ENCODE data around the gene DLGAP4. TPM values are rescaled to one million over a fixed set of nuclear protein-coding genes. Genes with fewer than 3 reads are reported as not detected.

The DLGAP4 gene
- total and polyA plus RNA-seq, 4 donors = 17.8 to 121 (median 70.7) TPM

DNA sequence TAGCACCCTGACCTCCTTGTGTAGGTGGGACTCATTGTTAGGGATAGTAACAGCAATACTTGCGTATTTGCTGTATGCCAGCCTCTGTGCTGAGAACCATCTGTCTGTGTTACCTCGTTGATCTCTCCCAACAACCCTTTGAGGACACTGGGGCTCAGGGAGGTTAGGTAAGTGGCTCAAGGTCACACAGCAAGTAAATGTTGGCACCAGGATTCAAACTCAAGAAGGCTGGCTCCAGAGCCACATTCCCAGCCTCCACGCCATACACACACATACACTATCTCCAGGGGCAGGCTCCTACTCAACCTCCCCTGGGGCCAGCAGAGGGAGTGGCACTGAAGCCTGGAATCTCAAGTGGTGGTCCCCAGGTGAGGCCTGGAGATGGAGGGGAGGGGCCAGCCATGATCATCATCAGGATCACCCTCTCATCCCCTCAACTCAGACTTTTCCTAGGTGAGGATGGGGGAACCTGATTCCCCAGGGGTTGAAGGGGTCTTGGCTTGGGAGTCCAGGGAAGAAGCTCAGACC lies 109.4 kb downstream of the DLGAP4 start:
- Histone ChIP-seq H3K27ac (ENCODE audit: low read depth, low read length) (no peak overlapping the region), H3K4me1 (ENCODE audit: control insufficient read depth, insufficient read depth, low read length) (peaks cover 8% of the 10 kb centered on the region), H3K9me3 (ENCODE audit: control insufficient read depth, insufficient read depth, low read length) (no peaks in the 10 kb centered on the region), H3K36me3 (ENCODE audit: control insufficient read depth, insufficient read depth, low read length) (no peaks in the 10 kb centered on the region), H3K4me3 (ENCODE audit: low read depth, low read length) (no peak overlapping the region), H3K27me3 (ENCODE audit: control insufficient read depth, insufficient read depth, low read length) (no peaks in the 10 kb centered on the region)
- no CpG with 5 or more reads among the region's 3 CpGs for WGBS (ENCODE audit: insufficient coverage)
- no peak for DNase-seq (ENCODE audit: low read depth in 4 of 6, low spot score in 6 of 6)

DNA sequence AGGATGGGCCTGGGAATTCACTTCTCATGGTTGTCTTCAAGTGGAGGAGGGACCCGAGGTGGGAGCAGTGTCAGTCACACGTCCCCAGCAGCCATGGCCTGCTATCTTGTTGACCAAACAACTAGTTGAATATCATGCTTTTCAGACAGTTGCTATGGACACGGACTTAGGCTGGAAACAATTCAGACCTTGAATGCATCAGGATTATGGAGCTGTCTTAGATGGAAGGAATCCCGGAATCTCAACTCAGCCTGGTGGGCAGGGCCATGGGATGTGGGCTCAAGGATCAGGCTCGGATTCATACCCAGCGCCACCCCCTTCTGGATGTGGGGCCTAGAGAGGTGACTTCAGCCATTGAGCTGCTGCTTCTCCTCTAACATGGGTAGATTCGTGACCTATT lies 112.6 kb downstream of the DLGAP4 start:
- peaks cover 8% of the 10 kb centered on the region for H3K4me1 ChIP-seq (ENCODE audit: control insufficient read depth, insufficient read depth, low read length)
- no peak overlapping the region for H3K27ac ChIP-seq (ENCODE audit: low read depth, low read length)
- no peaks in the 10 kb centered on the region for H3K9me3 ChIP-seq (ENCODE audit: control insufficient read depth, insufficient read depth, low read length)
- peak in 2 of 6 donors; percentile 50 to 66 for DNase-seq (ENCODE audit: low read depth in 4 of 6, low spot score in 6 of 6)
- WGBS (ENCODE audit: insufficient coverage) = 29% methylated on average over 4 of the region's 7 CpGs
- H3K4me3 ChIP-seq (ENCODE audit: low read depth, low read length) = no peak overlapping the region
- no peaks in the 10 kb centered on the region for H3K27me3 ChIP-seq (ENCODE audit: control insufficient read depth, insufficient read depth, low read length)
- no peaks in the 10 kb centered on the region for H3K36me3 ChIP-seq (ENCODE audit: control insufficient read depth, insufficient read depth, low read length)

DNA sequence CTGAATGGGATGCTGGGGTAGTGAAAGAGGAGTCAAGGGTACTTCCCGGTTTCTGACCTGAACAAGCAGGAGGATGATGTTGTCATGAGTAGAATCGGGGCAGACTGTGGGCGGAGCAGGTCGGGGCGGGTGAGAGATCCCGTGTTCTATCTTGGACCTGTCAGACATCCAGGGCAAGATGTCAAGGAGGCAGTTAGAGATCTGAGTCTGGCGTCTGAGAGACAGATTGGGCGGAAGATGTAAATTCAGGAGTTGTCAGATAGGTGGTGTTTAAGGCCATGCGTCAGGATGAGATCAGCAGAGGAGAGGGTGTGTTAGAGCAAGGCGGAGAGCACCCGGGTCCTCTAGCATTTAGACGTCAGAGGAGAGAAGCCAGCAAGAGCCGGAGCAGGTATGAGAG lies 115.5 kb downstream of the DLGAP4 start:
- 77% methylated on average over 9 of the region's 13 CpGs for WGBS (ENCODE audit: insufficient coverage)
- no peak for DNase-seq (ENCODE audit: low read depth in 4 of 6, low spot score in 6 of 6)

GRCh38 chr20:36424314-36424713 lies 118.2 kb downstream of the DLGAP4 start:
- Histone ChIP-seq H3K9me3 (ENCODE audit: control insufficient read depth, insufficient read depth, low read length) (no peaks in the 10 kb centered on the region), H3K36me3 (ENCODE audit: control insufficient read depth, insufficient read depth, low read length) (no peaks in the 10 kb centered on the region), H3K27ac (ENCODE audit: low read depth, low read length) (no peak overlapping the region), H3K27me3 (ENCODE audit: control insufficient read depth, insufficient read depth, low read length) (no peaks in the 10 kb centered on the region), H3K4me1 (ENCODE audit: control insufficient read depth, insufficient read depth, low read length) (no peaks in the 10 kb centered on the region), H3K4me3 (ENCODE audit: low read depth, low read length) (no peak overlapping the region)
- DNase-seq (ENCODE audit: low read depth in 4 of 6, low spot score in 6 of 6) = peak in 1 of 6 donors; percentile 70
- 33% methylated on average over 1 of the region's 3 CpGs for WGBS (ENCODE audit: insufficient coverage)

More for the DNA sequence above, 115.5 kb downstream of the DLGAP4 start:
- Histone ChIP-seq H3K4me3 (ENCODE audit: low read depth, low read length) (no peak overlapping the region), H3K36me3 (ENCODE audit: control insufficient read depth, insufficient read depth, low read length) (no peaks in the 10 kb centered on the region), H3K27ac (ENCODE audit: low read depth, low read length) (no peak overlapping the region), H3K9me3 (ENCODE audit: control insufficient read depth, insufficient read depth, low read length) (no peaks in the 10 kb centered on the region), H3K27me3 (ENCODE audit: control insufficient read depth, insufficient read depth, low read length) (no peaks in the 10 kb centered on the region), H3K4me1 (ENCODE audit: control insufficient read depth, insufficient read depth, low read length) (peaks cover 8% of the 10 kb centered on the region)

DNA sequence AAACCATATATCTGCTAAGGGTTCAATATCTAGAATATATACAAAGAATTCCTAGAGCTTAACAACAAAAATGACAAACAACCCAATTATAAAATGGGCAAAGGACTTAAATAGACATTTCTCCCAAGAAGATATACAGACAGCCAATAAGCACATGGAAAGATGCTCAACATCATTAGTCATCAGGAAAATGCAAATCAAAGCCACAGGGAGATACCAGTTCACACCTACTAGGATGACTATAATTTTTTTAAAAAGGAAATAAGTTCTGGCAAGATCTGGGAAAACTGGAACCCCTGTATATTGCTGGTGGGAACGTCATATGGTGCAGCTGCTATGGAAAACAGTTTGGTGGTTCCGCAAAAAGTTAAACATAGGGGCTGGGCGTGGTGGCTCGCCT lies 119.0 kb downstream of the DLGAP4 start:
- Histone ChIP-seq H3K4me1 (ENCODE audit: control insufficient read depth, insufficient read depth, low read length) (no peaks in the 10 kb centered on the region), H3K36me3 (ENCODE audit: control insufficient read depth, insufficient read depth, low read length) (no peaks in the 10 kb centered on the region), H3K27ac (ENCODE audit: low read depth, low read length) (no peak overlapping the region), H3K9me3 (ENCODE audit: control insufficient read depth, insufficient read depth, low read length) (no peaks in the 10 kb centered on the region), H3K4me3 (ENCODE audit: low read depth, low read length) (no peak overlapping the region), H3K27me3 (ENCODE audit: control insufficient read depth, insufficient read depth, low read length) (no peaks in the 10 kb centered on the region)
- 77% methylated on average over 4 of the region's 4 CpGs for WGBS (ENCODE audit: insufficient coverage)
- DNase-seq (ENCODE audit: low read depth in 4 of 6, low spot score in 6 of 6) = no peak

- H3K4me3 ChIP-seq (ENCODE audit: low read depth, low read length) = no peak overlapping the region
- H3K9me3 ChIP-seq (ENCODE audit: control insufficient read depth, insufficient read depth, low read length) = no peaks in the 10 kb centered on the region
- no peaks in the 10 kb centered on the region for H3K27me3 ChIP-seq (ENCODE audit: control insufficient read depth, insufficient read depth, low read length)
- no peak for DNase-seq (ENCODE audit: low read depth in 4 of 6, low spot score in 6 of 6)
- H3K36me3 ChIP-seq (ENCODE audit: control insufficient read depth, insufficient read depth, low read length) = peaks cover 13% of the 10 kb centered on the region
- no peak overlapping the region for H3K27ac ChIP-seq (ENCODE audit: low read depth, low read length)
- 88% methylated on average over 24 of the region's 24 CpGs for WGBS (ENCODE audit: insufficient coverage)
- peaks cover 8% of the 10 kb centered on the region for H3K4me1 ChIP-seq (ENCODE audit: control insufficient read depth, insufficient read depth, low read length)
Measured at GRCh38 chr20:36431604-36432003, 125.5 kb downstream of the DLGAP4 start.

DNA sequence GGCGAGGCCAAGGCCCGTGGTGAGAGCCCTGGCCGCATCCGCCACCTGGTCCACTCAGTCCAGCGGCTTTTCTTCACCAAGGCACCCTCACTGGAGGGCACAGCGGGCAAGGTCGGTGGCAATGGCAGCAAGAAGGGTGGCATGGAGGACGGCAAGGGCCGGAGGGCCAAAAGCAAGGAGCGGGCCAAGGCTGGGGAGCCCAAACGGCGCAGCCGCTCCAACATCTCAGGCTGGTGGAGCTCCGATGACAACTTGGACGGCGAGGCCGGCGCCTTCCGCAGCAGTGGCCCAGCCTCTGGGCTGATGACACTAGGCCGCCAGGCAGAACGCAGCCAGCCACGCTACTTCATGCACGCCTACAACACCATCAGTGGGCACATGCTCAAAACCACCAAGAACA lies 126.0 kb downstream of the DLGAP4 start:
- Histone ChIP-seq H3K27ac (ENCODE audit: low read depth, low read length) (no peak overlapping the region), H3K27me3 (ENCODE audit: control insufficient read depth, insufficient read depth, low read length) (no peaks in the 10 kb centered on the region)

DNA sequence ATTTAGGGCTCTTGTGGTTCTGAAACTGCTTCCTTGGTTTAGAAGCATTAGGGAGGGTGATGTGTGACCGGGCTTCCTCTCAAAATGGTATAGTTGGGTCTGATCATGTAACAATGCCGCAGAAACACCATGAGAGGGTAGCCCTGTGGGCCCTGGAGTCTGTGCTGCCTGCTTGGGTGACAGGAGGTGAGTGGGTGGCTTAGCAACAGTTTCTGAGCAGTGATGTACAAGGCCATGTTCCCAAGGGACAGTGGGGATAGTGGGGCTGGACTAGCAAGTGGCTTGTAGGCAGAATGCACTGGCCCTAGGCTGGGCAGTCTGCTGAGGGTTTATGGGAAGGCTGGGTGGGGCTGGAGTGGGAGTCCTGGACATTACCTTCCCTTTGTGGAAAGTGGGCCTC lies 128.2 kb downstream of the DLGAP4 start:
- 75% methylated on average over 2 of the region's 2 CpGs for WGBS (ENCODE audit: insufficient coverage)
- H3K36me3 ChIP-seq (ENCODE audit: control insufficient read depth, insufficient read depth, low read length) = peaks cover 15% of the 10 kb centered on the region
- no peaks in the 10 kb centered on the region for H3K27me3 ChIP-seq (ENCODE audit: control insufficient read depth, insufficient read depth, low read length)
- H3K4me1 ChIP-seq (ENCODE audit: control insufficient read depth, insufficient read depth, low read length) = peaks cover 8% of the 10 kb centered on the region
- no peak overlapping the region for H3K27ac ChIP-seq (ENCODE audit: low read depth, low read length)
- no peaks in the 10 kb centered on the region for H3K9me3 ChIP-seq (ENCODE audit: control insufficient read depth, insufficient read depth, low read length)
- no peak for DNase-seq (ENCODE audit: low read depth in 4 of 6, low spot score in 6 of 6)
- H3K4me3 ChIP-seq (ENCODE audit: low read depth, low read length) = no peak overlapping the region

More for the DNA sequence above, 126.0 kb downstream of the DLGAP4 start:
- peaks cover 8% of the 10 kb centered on the region for H3K4me1 ChIP-seq (ENCODE audit: control insufficient read depth, insufficient read depth, low read length)
- no peak for DNase-seq (ENCODE audit: low read depth in 4 of 6, low spot score in 6 of 6)
- H3K9me3 ChIP-seq (ENCODE audit: control insufficient read depth, insufficient read depth, low read length) = no peaks in the 10 kb centered on the region
- H3K36me3 ChIP-seq (ENCODE audit: control insufficient read depth, insufficient read depth, low read length) = peaks cover 15% of the 10 kb centered on the region
- H3K4me3 ChIP-seq (ENCODE audit: low read depth, low read length) = no peak overlapping the region
- 96% methylated on average over 22 of the region's 23 CpGs for WGBS (ENCODE audit: insufficient coverage)

GRCh38 chr20:36435124-36435523 lies 129.0 kb downstream of the DLGAP4 start:
- Histone ChIP-seq H3K27me3 (ENCODE audit: control insufficient read depth, insufficient read depth, low read length) (no peaks in the 10 kb centered on the region), H3K36me3 (ENCODE audit: control insufficient read depth, insufficient read depth, low read length) (peaks cover 20% of the 10 kb centered on the region), H3K4me1 (ENCODE audit: control insufficient read depth, insufficient read depth, low read length) (peaks cover 8% of the 10 kb centered on the region), H3K9me3 (ENCODE audit: control insufficient read depth, insufficient read depth, low read length) (no peaks in the 10 kb centered on the region), H3K4me3 (ENCODE audit: low read depth, low read length) (no peak overlapping the region), H3K27ac (ENCODE audit: low read depth, low read length) (no peak overlapping the region)
- DNase-seq (ENCODE audit: low read depth in 4 of 6, low spot score in 6 of 6) = no peak
- 71% methylated on average over 5 of the region's 7 CpGs for WGBS (ENCODE audit: insufficient coverage)
